Upper lobe of left lung (tissue), 4 donors: ENCODE data around the gene FOXP4.

Experiments
- CTCF ChIP-seq, 6 experiments: fragments of 450-650 bp in 4 of 6; fragments of 200-600 bp in 2 of 6; sonication (generic) in 2 of 6; IDR thresholded peaks; one replicate each; pipeline ENCODE4 v1.5.1; 2016 to 2019; ENCODE audit warnings: antibody characterized with exemption in 6 of 6
- POLR2A ChIP-seq, 4 donors: fragments of 450-650 bp; IDR thresholded peaks; one replicate each; pipeline ENCODE4 v1.5.1; 2016 to 2017; ENCODE audit warnings: antibody characterized with exemption in 4 of 4, mild to moderate bottlenecking in 2 of 4
- POLR2AphosphoS5 ChIP-seq, 2 donors: sonication (generic); formaldehyde crosslinking; IDR thresholded peaks; one replicate each; pipeline ENCODE4 v1.5.1; 2017; ENCODE audit warnings: antibody characterized with exemption in 2 of 2

- TF ChIP-seq CTCF (IDR thresholded peaks at IDR 0.05): no peak
- no peak for TF ChIP-seq POLR2A (IDR thresholded peaks at IDR 0.05)
- TF ChIP-seq POLR2AphosphoS5 (IDR thresholded peaks at IDR 0.05): no peak
Observed at GRCh38 chr6:41548098-41548840, 2.1 kb downstream of the FOXP4 start.
